OCI-M2 (cell line): ENCODE data around the gene DCC.

Experiments
- DNase-seq: peaks from one replicate; lab custom pipeline; 2025; ENCODE audit not compliant: unreplicated experiment; lab: John Stamatoyannopoulos, UW

Gene DCC

DNA sequence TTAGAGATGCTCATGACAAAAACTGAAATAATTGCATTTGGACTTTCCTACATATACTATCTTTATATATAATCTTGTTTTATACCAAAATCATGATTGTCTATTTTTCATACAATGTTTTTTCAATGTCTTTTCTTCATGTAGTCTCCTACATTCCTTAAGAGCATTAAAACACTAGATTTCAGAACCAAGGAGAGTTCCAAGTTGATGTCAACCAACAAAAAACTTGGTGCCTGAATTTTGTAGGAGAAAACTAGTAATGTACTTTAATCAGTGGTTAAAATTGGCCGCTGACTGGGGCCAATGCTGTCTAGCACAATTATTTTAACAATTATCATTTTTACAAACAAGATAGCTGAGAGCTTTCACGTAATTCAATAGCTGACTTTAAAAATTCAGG is 678.8 kb downstream of the DCC start:
- DNase-seq: no peak

GRCh38 chr18:53025247-53025646 is 685.2 kb downstream of the DCC start:
- DNase-seq: no peak

GRCh38 chr18:53028565-53028964 is 688.6 kb downstream of the DCC start:
- no peak for DNase-seq

- DNase-seq: no peak
These were observed 693.1 kb downstream of the DCC start for GRCh38 chr18:53033128-53033527.

DNA sequence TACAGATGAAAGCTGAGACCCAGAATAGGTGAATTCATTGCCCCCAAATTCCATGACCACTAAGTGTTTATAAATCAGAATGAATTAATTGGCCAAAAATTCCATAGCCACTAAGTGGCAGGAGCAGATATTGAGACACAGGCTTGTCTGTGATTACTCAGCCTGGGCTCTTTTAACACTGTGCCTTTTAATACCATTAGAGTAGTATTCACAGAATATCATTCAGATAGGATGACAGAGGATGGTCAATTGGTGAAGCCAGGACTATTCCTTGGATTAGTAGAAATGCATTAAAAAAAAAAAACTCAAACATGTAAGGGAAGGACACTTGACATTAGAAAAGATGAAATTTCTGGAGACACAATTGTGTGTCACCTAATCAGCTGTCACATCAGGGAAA is 698.6 kb downstream of the DCC start:
- DNase-seq: no peak

- no peak for DNase-seq
These were observed 700.3 kb downstream of the DCC start for GRCh38 chr18:53040286-53040685.

DNA sequence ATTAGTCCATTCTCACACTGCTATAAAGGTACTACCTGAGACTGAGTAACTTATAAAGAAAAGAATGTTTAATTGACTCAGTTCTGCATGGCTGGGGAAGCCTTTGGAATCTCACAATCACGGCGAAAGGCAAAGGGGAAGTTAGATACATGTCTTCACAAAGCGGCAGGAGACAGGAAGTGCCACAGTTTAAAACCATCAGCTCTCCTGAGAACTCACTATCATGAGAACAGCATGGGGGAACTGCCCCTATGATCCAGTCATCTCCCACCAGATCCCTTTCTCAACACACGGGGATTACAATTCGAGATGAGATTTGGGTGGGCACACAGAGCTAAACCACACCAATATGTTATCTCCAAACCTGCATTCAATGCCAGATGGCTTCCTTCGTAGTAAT is 716.1 kb downstream of the DCC start:
- DNase-seq: no peak

DNA sequence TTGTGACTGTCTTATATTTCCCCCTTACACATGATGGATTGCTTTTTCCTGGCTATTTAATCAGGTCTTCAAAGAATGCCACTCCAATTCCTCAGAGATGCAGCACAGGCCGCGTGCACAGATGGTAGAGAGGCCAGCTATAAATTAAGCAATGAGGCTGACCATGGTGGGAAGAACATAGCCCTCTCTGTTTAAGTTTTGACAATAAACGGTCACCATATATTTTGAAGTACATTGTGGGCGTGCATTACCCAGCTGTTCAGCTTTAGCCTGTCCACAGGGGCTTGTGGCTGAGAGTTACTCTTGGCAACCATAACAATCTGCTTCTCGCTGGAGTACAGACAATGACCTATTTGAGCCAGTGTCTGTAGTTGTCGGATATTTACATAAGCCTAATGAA is 730.8 kb downstream of the DCC start:
- no peak for DNase-seq

DNA sequence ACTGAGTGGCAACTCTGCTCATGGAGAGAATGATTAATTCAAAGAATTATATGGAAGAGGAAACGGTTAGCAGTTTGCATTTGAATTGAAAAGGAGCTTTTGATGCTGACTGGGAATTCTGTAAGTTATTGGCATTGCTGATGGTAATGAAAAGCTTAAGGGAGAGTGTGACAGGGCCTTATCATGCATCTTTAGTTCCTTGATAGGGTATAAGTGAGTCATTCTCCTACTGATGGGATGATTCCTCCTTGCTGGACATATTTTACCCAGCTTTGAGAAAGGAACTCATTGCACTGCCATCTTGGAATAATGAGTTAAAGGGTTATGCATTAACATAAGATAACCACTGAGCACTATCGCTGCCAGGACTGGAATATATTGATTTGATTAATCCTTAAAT is 740.7 kb downstream of the DCC start:
- no peak for DNase-seq

- no peak for DNase-seq
These were observed 753.6 kb downstream of the DCC start for GRCh38 chr18:53093636-53094035.

DNA sequence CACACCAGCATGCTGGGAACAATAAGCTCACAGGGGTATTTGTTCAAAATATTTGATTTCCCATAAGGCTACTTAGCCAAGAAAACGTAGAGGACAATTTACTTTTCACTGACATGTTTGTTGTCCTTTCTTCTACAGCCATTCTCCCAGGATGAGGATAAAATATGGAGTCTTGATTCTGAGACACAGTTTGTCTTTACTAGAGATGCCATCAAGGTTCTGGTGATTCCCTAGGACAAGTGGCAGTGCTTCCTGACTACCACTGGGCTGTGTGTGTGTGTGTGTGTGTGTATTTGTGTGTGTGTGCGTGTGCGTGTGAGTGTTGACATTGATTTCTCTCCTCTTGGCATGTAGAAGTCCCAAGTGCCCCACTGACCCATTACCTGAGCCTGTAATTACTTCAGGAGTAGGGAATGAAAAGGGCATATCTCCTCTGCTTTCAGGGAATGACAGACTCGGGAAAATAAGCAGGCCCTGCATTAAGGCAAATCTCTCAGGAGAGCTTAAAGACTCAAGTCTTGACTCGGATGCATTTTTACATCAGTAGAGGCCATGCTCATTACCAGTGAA is 761.6 kb downstream of the DCC start:
- no peak for DNase-seq

GRCh38 chr18:53114441-53114840 is 774.4 kb downstream of the DCC start:
- DNase-seq: no peak

DNA sequence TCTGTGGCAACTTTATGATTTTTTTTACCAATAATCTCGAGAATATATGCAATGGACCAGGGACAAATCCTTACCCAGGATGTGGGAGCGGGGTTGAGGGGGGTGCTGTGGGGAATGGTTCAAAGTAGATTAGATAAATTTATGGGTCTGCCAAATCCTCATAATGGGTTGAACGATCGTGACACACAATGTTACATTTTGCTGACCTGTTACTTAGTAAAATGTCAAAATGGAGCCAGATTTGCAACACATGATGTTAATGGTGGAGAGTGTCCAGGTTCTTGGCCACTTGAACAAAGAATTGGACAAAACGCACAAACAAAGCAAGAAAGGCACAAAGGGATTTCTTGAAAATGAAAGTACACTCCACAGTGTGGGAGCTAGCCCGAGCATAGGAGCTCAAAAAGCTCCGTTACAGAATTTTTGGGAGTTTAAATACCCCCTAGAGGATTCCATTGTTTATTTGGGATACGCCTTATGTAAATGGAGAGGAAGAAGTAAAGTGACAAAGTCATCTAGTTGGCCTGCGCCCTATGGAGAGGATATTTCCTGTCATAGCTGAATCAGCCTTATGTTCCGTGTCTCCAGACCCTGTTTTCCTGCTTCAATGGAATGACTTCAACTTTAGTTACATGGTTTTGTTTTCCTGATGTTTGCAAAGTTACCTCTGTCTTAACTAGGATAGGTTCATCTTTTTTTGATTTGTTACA is 776.0 kb downstream of the DCC start:
- DNase-seq: no peak

- DNase-seq: no peak
These were observed 777.9 kb downstream of the DCC start for GRCh38 chr18:53117851-53118250.

GRCh38 chr18:53126210-53126609 is 786.2 kb downstream of the DCC start:
- DNase-seq: no peak

DNA sequence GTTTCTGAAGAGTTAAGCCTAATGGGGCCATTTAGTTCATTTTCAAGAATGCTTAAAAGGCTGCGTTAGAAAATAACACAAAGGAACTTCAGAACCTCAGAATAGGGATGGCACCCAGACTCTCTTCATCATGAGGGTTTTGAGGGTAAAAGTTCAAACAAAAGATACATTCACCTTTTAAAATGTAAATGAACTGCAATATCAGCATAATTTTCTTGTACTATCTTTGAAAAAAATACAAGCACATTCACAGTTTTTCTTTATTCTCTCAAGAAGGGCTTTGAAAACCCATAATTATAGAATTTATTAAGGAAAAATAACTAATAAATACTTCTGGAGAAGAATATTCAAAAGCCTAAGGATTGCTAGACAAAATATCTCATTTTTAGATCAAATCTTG is 791.0 kb downstream of the DCC start:
- DNase-seq: no peak

- DNase-seq: no peak
These were observed 794.7 kb downstream of the DCC start for GRCh38 chr18:53134711-53135110.

DNA sequence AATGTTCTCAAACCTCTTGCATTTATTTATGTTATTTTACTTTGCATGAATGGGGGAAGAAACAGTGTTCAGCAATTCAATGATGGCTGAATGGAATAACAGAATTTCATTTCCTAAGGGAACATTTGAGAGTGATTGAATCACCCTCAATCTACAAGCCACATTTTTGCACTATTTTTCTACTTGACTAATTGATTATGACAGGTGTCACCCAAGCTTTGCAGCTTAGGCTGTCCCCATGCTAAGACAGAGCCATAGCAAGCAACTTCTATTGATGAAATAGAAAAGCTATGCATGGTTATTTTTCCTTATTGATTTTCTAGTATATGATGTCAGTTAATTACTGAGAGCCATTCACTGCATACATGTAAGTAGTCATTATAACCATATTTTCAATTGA is 795.7 kb downstream of the DCC start:
- DNase-seq: no peak

DNA sequence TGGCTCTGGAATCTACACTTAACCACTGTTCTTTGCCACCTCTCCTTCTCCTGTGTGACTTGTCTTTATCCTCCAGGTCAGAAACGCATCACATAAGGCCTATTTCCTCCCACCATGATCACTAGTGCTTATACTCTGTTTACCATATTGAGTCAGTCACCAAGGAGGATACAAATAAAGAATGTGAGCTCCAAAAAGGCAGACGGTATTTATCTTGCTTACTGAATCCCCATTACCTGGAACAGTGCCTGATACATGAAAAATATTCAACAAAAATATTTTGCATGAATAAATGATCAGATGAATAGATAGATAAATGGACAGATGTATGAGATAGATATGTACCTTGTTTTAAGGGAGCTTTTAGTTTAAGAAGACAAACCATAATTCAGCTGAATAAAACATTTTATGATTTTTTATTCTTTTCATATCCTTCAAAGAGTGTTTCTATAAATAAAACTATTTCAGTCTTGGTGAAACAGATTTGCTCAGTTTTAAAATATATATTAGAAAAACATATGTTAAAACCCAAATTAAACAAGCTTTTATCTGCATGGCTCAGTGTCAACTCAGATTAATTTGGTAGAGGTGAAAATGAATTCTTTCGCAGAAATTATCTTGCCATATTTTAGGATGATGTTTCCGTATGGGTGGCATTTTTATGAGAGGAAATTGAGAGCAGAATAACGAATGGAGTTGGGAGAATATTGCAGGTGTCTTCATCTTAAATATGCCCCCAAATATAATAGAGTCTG is 799.9 kb downstream of the DCC start:
- no peak for DNase-seq

- no peak for DNase-seq
These were observed 802.0 kb downstream of the DCC start for GRCh38 chr18:53142005-53142404.

GRCh38 chr18:53147472-53147871 is 807.5 kb downstream of the DCC start:
- DNase-seq: no peak

DNA sequence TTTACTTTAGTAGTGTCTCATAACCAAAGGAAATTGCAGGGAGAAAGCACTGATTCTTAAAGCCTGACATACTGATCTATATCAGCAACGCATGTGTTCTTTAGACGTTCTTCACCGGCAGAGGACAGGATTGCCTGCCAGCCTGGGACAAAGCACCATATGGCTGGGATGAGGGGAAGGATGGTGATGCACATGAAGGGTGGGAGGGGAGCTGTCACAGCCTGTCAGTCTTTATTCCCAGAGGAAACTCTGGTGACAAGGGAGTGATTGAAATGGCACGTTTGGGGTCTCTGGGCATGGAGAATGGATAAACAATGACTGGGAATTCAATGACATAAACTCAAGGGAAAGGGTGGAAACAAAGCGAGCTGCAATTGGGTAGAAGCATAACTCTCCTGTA is 808.1 kb downstream of the DCC start:
- no peak for DNase-seq
